SK-N-MC (cell line): ENCODE data around the gene CDC27.

Source experiments
- EZH2 ChIP-seq: fragments of 200-600 bp; sonication (generic); IDR thresholded peaks from one replicate; pipeline ENCODE4 v1.6.1; 2017; ENCODE audit warnings: antibody characterized with exemption
- POLR2AphosphoS5 ChIP-seq: IDR thresholded peaks from 2 replicates; pipeline ENCODE4 v1.6.1; 2012; ENCODE audit warnings: mild to moderate bottlenecking, low read depth, low read length, borderline replicate concordance

- TF ChIP-seq POLR2AphosphoS5 (no peak), EZH2 (no peak)
Observed at GRCh38 chr17:47237841-47238240, 48.7 kb upstream of the CDC27 start.
